Measurements from ENCODE around the gene TSC22D4.

Gene TSC22D4

GRCh38 chr7:100492738-100493475 is 13.9 kb upstream of the TSC22D4 start:
- no peak for DNase-seq (ENCODE audit: low read depth)

- no peak for DNase-seq (ENCODE audit: low read depth)
Measured at GRCh38 chr7:100491192-100491578, 12.2 kb upstream of the TSC22D4 start.

DNA sequence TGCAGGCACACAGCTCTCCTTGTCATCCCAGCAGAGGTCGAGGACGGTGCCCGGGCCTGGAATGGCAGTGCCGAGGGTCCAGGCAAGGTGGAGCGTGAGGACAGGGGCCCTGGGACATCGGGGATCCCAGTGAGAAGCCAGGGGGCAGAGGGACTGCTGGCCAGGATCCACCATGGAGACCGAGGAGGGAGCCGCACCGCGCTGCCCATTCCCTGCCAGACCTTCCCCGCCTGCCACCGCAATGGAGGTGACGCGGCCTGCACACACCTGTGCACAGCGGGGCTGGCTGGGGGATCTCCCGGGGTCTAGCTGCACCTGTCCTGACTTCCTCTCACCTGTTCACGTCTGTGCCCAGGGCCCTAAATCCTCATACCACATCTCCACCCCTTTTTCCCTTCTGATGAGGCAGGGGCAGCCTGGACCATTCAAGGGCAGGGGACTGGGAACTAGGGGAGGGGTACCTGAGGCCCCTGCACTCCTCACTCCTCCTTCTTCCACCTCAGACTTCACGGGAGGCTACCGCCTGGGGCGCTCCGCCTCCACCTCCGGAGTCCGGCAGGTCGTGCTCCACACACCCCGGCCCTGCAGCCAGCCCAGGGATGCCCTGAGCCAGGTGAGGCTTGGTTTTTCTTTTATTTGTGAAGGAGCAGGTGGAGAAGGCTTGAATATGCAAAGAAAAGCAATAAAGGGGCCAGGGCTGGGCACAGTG is 11.6 kb upstream of the TSC22D4 start:
- DNase-seq (ENCODE audit: low read depth): no peak

DNA sequence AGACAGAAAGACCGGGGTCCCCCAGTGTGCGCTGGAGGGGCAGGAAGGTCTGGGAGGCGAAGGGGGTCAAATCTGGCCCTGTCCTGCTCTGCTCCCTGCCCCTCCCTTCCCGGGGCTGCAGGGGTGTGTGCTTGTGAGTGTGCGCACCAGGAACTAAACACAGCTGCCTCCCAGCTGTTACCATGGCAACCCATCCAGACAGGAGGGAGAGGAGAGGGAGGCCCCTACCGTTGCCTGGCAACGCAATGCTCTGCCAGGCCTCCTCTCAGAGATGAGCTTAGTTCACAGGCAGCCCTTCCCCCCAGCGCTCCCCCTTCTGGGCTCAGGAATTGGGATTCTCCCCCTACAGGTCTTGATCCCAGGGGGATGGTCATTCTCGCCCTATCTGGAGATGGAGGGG is 10.8 kb upstream of the TSC22D4 start:
- no peak for DNase-seq (ENCODE audit: low read depth)

DNA sequence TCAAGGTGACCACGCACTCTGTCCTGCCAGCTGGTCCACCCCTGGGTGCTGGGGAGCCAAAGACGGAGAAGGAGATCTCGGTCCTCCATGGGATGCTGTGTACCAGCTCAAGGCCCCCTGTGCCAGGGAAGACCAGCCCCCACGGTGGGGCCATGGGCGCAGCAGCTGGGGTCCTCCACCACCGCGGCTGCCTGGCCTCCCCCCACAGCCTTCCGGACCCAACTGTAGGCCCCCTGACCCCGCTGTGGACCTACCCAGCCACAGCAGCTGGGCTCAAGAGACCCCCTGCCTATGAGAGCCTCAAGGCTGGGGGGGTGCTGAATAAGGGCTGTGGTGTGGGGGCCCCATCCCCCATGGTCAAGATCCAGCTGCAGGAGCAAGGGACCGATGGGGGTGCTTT is 10.1 kb upstream of the TSC22D4 start:
- no peak for DNase-seq (ENCODE audit: low read depth)

- no peak for DNase-seq (ENCODE audit: low read depth)
Measured at GRCh38 chr7:100488333-100489095, 9.5 kb upstream of the TSC22D4 start.

GRCh38 chr7:100486753-100487446 is 7.9 kb upstream of the TSC22D4 start:
- no peak for DNase-seq (ENCODE audit: low read depth)

- no peak for DNase-seq (ENCODE audit: low read depth)
Measured at GRCh38 chr7:100486111-100486636, 7.2 kb upstream of the TSC22D4 start.

DNA sequence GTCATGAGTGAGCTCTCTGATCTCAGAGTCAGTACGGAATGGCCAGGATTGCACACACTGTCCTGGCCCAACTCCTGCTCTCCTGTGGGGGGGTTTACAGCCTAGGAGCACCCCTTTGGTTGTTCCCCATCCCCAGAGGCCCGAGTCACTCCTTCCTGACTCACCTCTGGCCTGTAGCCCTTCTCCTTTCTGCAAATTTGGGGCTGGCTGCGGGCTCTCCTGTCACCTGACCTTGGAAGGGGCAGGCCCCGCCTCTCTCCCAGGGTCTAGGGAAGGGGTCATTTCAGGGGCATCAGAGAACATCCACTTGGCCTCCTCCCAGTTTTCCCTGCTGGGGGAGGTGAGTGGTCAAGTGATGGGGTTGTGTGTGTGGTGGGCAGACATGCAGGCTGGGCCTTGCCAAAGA is 6.5 kb upstream of the TSC22D4 start:
- DNase-seq (ENCODE audit: low read depth): no peak

DNA sequence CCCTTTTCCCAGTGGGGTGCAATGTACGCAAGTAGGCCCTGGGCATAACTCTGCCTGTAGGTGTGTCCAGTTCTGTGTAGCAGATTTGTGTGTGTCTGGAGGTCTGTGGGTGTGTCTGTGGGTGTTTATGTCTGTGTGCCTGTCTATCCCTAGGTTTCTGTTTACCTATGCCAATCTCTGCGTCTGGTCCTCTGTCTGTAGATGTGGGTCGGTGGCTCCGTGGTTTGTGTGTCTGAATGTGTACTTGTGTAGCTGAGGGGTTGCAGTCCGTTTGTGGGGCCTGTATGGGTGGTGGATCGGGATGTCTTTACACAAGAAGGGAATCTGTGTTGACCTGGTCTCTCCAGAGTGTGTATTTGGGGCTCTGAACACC is 5.6 kb upstream of the TSC22D4 start:
- DNase-seq (ENCODE audit: low read depth): no peak

GRCh38 chr7:100483722-100484672 is 5.0 kb upstream of the TSC22D4 start, which contains the start of gene NYAP1:
NYAP1 (plus strand) TSS chr7:100483927; CDS start chr7:100485312, 1,385 bp downstream.
- DNase-seq (ENCODE audit: low read depth): peak; percentile 31

DNA sequence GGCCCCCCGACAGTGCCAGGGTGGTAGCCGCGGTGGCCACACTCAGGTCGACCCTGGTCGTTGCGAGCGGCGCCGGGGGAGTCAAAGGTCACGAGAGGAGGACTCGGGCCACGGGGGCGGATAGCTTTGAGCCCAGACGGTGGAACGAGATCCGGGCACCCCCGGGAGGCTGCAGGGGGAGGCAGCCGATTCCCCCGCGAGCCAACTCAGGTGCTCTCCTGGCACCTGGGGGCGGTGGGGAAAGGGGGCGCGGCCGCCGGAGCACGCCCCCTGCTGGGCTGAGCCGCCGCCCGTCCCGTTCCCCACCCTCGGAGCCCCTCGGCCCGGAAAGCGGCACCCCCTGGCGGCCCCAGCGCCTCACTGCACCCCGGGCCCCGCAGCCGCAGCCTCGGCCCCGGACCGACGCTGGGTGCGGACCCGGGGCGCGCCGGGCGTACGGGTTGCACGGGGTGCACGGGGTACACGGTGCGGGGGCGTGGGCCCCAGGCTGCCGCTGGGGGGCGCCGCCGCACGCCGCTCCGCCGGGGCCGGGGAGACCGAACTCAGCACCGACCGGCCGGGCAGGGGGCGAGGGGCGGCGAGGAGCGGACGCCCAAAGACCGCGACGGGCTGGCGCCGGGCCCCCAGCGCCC is 4.2 kb upstream of the TSC22D4 start:
- DNase-seq (ENCODE audit: low read depth): peak; percentile 70

DNA sequence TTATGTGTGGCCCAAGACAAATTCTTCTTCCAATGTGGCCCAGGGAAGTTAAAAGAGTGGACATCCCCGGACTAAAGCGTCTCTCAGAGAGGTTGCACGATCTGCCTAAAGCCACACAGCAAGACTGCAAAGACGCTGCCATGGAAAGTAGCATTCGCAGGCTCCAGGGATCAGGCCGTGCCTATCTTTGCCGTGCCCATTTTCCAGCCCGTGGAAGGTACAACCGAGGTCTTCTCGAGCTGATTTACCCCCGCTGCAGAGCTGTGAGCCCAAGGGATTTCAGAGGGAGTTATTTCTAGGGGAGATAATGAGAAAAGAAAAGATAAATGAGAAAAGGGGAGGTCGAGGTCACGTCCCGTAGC is 3.7 kb upstream of the TSC22D4 start:
- no peak for DNase-seq (ENCODE audit: low read depth)

DNA sequence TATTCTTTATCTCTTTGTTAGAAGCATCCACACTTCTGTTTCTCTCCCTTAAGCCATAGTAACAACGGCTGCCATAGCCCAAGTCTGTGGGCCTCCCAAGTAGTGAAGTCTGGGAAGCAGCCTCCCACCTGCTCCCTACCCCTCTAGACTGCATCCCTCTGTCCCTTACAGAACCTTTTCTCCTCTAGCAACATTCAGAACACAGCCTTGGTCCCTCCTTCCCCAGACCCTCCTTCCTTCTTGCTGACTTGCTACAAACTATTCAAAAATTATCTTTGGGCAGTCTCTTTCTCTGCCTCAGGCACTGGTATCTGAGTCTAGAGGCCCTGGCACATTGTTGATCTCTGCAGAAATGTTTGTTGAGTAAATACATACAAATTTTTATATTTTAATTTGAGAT is 2.5 kb upstream of the TSC22D4 start:
- no peak for DNase-seq (ENCODE audit: low read depth)

GRCh38 chr7:100477871-100478267 is 1.1 kb downstream of the TSC22D4 start:
- DNase-seq (ENCODE audit: low read depth): no peak

DNA sequence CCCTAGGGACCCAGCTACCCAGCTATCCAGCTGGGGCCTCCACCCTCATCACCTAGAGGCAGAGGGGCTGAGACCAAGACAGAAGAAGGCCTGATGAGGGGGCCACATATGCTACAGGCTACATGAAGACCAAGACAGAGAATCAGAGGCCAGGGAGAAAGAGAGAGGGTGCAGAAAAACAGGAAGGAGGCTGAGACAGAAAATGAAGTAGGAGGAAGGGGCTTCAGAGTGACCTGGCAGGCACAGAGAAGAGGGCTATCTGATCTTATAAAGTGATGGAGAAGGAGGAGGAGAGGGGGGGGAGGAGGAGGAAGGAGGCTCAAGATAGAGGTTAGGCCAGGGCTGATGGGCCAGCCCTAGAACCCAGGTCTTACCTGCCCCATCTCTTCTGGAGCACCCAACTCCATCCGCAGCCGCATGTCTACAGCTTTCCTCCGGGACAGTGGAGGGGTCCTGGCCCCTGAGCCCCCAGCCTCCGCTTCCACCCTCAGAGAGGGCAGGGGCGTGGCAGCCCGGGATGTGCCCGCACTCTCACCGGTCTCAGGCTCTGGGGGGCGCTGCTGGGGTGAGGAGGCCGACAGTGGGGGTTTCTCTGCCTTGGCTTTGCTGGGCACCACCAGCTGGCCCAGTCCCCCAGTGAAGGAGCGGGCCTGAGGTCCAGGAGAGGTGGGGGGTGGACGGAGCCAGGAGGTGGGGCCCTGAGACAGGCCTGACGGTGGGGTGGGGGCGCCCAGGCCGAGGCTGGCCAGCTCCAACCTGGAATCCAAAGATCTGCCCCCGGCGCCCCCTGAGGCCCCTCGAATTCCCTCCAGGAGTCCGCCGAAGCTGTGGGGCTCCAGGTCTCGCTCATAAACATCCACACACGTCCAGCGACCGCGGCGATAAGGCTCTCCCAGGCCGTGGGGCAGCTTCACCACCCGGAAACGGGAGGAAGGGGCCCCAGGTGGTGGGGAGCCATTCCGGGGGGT is 1.8 kb downstream of the TSC22D4 start:
- no peak for DNase-seq (ENCODE audit: low read depth)

DNA sequence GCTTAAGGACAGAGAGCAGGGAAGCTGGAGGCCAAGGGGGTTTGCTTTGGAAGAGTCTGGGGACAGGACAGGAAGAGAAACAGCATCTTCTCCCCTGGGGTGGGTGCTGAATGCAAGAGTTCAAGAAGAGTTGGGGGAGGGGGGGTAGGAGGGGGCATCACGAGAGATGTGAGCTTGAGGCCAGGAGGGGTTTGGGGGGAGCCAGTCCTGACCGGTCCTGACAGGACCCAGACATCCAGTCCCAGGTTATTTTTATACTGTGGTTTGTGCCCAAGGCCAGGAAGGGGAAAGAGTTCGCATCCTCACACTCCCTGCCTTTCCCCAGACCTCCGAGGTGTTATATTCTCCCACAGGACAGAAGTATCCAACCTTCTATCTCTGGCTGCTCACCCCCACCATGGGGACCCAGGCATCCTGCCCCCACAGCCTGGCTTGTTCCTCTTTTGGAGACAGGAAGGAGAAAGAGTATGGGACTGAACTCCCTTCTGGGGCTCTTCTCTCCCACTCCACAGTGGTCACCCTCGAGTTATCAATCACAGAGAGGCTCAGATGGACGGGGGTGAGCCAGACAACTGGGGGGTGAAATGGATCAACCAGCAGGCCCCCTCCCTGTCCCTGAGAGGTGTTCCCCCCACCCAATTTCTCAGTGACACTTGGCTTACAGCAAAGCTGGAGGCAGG is 2.8 kb downstream of the TSC22D4 start:
- no peak for DNase-seq (ENCODE audit: low read depth)

- no peak for DNase-seq (ENCODE audit: low read depth)
Measured at GRCh38 chr7:100475549-100475948, 3.5 kb downstream of the TSC22D4 start.

Data from stimulated activated CD4-positive, alpha-beta T cell treated with anti-CD3 and anti-CD28 coated beads, Interleukin-2, amount 100 ng/mL, for 4 hours (primary cell).